ENCODE results near the gene PRM1. TPM values are rescaled to one million over a fixed set of nuclear protein-coding genes. Genes with fewer than 3 reads are reported as not detected.

Gene PRM1
- total and polyA plus RNA-seq, 2 of the 13 experiments (the other 11 are each of a cell fraction or from before 2014, with no cell fraction given), result not detected

- TF ChIP-seq, protein P1, sequence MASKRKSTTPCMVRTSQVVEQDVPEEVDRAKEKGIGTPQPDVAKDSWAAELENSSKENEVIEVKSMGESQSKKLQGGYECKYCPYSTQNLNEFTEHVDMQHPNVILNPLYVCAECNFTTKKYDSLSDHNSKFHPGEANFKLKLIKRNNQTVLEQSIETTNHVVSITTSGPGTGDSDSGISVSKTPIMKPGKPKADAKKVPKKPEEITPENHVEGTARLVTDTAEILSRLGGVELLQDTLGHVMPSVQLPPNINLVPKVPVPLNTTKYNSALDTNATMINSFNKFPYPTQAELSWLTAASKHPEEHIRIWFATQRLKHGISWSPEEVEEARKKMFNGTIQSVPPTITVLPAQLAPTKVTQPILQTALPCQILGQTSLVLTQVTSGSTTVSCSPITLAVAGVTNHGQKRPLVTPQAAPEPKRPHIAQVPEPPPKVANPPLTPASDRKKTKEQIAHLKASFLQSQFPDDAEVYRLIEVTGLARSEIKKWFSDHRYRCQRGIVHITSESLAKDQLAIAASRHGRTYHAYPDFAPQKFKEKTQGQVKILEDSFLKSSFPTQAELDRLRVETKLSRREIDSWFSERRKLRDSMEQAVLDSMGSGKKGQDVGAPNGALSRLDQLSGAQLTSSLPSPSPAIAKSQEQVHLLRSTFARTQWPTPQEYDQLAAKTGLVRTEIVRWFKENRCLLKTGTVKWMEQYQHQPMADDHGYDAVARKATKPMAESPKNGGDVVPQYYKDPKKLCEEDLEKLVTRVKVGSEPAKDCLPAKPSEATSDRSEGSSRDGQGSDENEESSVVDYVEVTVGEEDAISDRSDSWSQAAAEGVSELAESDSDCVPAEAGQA (IDR thresholded peaks at IDR 0.05; ENCODE audit: low read depth), result 0 out of 2 replicates have a peak, but pooled peaks have one; percentile 29
- TF ChIP-seq, protein P1 (CRISPR knock-in tag; IDR thresholded peaks at IDR 0.05; ENCODE audit: borderline replicate concordance), result no peak; the same call in 1 of the 2 replicates
- TF ChIP-seq, protein P2, sequence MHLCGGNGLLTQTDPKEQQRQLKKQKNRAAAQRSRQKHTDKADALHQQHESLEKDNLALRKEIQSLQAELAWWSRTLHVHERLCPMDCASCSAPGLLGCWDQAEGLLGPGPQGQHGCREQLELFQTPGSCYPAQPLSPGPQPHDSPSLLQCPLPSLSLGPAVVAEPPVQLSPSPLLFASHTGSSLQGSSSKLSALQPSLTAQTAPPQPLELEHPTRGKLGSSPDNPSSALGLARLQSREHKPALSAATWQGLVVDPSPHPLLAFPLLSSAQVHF (CRISPR knock-in tag; IDR thresholded peaks at IDR 0.05), result 0 out of 2 replicates have a peak, but pooled peaks have one; percentile 77
- TF ChIP-seq, protein P3, sequence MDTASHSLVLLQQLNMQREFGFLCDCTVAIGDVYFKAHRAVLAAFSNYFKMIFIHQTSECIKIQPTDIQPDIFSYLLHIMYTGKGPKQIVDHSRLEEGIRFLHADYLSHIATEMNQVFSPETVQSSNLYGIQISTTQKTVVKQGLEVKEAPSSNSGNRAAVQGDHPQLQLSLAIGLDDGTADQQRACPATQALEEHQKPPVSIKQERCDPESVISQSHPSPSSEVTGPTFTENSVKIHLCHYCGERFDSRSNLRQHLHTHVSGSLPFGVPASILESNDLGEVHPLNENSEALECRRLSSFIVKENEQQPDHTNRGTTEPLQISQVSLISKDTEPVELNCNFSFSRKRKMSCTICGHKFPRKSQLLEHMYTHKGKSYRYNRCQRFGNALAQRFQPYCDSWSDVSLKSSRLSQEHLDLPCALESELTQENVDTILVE (CRISPR knock-in tag; IDR thresholded peaks at IDR 0.05), result no peak
- TF ChIP-seq RFXANK (CRISPR knock-in tag; IDR thresholded peaks at IDR 0.05), result no peak
- TF ChIP-seq TRIM24 (CRISPR knock-in tag; IDR thresholded peaks at IDR 0.05), result no peak
- peak; percentile 78 for TF ChIP-seq ZNF609 (CRISPR knock-in tag; IDR thresholded peaks at IDR 0.05; ENCODE audit: borderline replicate concordance)
- no peak for TF ChIP-seq ZSCAN9 (CRISPR knock-in tag; IDR thresholded peaks at IDR 0.05; ENCODE audit: borderline replicate concordance)
- peak; percentile 90 for TF ChIP-seq MEIS1 (CRISPR knock-in tag; IDR thresholded peaks at IDR 0.05; ENCODE audit: borderline replicate concordance)
- TF ChIP-seq YEATS2 (CRISPR knock-in tag; IDR thresholded peaks at IDR 0.05; ENCODE audit: borderline replicate concordance), result peak; percentile 38; the same call in 1 of the 2 replicates
- peak; percentile 96; the same call in 1 of the 2 replicates for TF ChIP-seq ZNF414 (CRISPR knock-in tag; IDR thresholded peaks at IDR 0.05)
Measured at GRCh38 chr16:11257131-11257938, 23.8 kb downstream of the PRM1 start (continued).
